BLaER1 (cell line): ENCODE data around the gene BAG5.

Experiments used
- H3K27ac ChIP-seq: shearing (Covaris generic); formaldehyde crosslinking; 2 replicates; pipeline ENCODE4 v1.8.1; 2022
- H3K27me3 ChIP-seq: shearing (Covaris generic); formaldehyde crosslinking; 2 replicates; pipeline ENCODE4 v1.8.1; 2022
- H3K36me3 ChIP-seq: shearing (Covaris generic); formaldehyde crosslinking; 2 replicates; pipeline ENCODE4 v1.8.1; 2022
- H3K4me1 ChIP-seq: shearing (Covaris generic); formaldehyde crosslinking; 2 replicates; pipeline ENCODE4 v1.8.1; 2022
- H3K4me2 ChIP-seq: shearing (Covaris generic); formaldehyde crosslinking; 2 replicates; pipeline ENCODE4 v1.8.1; 2022
- H3K4me3 ChIP-seq: shearing (Covaris generic); formaldehyde crosslinking; 2 replicates; pipeline ENCODE4 v1.8.1; 2022
- H3K9ac ChIP-seq: shearing (Covaris generic); formaldehyde crosslinking; 2 replicates; pipeline ENCODE4 v1.8.1; 2022
- H3K9me3 ChIP-seq: shearing (Covaris generic); formaldehyde crosslinking; 2 replicates; pipeline ENCODE4 v1.8.1; 2022
- H4K20me1 ChIP-seq: shearing (Covaris generic); formaldehyde crosslinking; 2 replicates; pipeline ENCODE4 v1.8.1; 2022
- Cebpa-rat ChIP-seq: shearing (Covaris generic); IDR thresholded peaks from 2 replicates; pipeline ENCODE4 v1.8.1; 2022

BAG5 gene

DNA sequence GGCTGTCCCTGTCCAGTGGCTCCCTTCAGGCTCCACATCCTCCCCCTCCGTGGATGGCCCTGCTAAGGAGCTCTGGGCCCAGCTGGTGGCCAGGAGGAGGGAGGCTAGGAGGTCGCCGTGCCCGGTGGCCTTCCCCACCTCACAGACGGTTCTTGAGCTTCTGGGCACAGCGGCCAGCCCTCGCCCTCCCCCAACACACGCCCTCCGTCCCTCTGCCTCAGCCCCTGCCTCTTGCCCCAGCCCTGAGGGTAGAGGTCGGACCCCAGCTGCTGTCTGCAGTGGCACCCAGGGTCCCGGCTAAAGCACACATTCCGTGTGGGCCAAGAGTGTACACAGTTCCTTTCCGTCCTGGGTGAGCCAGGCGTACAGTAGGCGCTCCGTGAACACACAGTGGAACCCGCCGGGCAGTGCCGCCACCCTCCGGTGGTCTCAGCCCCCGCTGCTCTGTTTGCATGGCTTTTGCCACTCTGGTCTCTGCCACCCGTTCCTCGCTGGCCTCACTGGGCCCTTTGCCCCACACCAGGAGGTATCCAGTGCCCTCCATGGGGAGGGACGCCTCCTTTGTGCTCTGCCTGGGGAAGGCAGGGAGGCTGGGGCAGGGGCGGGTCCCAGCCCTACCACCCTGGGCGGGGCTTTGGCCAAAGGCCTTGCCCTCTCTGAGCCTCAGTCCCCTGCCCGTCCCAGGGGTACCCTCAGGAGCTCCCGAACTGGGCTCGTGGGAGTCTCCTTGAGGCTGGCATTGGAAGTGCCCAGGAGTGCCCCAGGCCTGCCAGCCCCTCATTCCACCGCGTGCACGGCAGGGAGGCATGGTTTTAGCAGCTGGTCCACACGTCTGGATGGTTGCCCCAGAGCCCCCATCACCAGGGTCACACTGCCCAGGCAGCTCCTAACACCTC, 20.5 kb downstream of the BAG5 start:
- Histone ChIP-seq H3K9me3 (no peaks in the 10 kb centered on the region), H3K27ac (peak overlapping the region; percentile 87), H3K27me3 (no peaks in the 10 kb centered on the region), H3K4me1 (peaks cover 91% of the 10 kb centered on the region), H4K20me1 (peaks cover 12% of the 10 kb centered on the region; the same call in 1 of the 2 replicates), H3K4me2 (peak overlapping the region; percentile 91), H3K9ac (peak overlapping the region; percentile 72), H3K36me3 (peaks cover 3% of the 10 kb centered on the region; the same call in 1 of the 2 replicates), H3K4me3 (peak overlapping the region; percentile 48; the same call in 1 of the 2 replicates)
- no peak for TF ChIP-seq Cebpa-rat

GRCh38 chr14:103540821-103541708, 21.4 kb downstream of the BAG5 start:
- Histone ChIP-seq H3K27me3 (no peaks in the 10 kb centered on the region), H3K27ac (peak overlapping the region; percentile 87), H4K20me1 (peaks cover 19% of the 10 kb centered on the region), H3K9ac (peak overlapping the region; percentile 72; the same call in 1 of the 2 replicates), H3K36me3 (peaks cover 11% of the 10 kb centered on the region), H3K4me1 (peaks cover 82% of the 10 kb centered on the region), H3K4me2 (peak overlapping the region; percentile 91), H3K4me3 (no peak overlapping the region), H3K9me3 (no peaks in the 10 kb centered on the region)
- no peak for TF ChIP-seq Cebpa-rat

DNA sequence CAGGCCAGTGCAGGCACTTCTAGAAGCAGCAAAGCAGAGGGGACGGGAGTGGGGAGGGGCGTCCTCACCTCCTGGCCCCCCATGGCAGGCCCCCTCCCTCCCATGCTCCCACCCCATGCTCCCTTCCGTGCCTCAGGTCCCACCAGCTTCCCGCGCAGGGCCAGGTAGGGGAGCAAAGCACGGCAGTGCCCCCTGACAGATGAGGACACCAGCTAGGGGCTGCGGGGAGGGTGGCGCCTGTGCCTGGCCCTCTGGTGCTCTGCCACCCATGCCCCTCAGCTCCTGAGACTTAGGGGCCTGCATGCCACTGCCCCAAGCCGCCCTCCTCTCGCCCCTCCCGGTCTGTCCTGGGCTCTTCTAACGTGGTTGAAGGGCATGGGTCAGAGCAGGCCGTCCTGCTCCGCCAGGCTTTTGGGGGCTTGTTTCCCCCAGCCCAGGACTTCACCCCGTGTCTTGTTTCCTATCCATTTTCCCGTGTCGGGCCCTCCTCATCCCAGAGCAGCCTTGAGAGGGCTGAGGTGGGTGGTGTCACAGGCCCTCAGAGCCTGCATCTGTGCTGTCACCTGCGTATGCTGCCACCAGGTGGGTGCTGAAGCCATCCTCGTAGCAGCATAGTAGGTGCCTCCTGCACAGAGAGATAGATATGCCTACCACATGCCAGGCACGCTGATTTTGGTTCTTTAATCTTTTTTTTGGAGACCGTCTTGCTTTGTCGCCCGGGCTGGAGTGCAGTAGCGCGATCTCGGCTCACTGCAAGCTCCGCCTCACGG, 23.2 kb downstream of the BAG5 start:
- Histone ChIP-seq H3K9me3 (no peaks in the 10 kb centered on the region), H3K9ac (0 out of 2 replicates have a peak overlapping the region, but pooled peaks have one; percentile 24), H3K4me3 (no peak overlapping the region), H3K4me1 (peaks cover 64% of the 10 kb centered on the region), H4K20me1 (peaks cover 37% of the 10 kb centered on the region), H3K27me3 (no peaks in the 10 kb centered on the region), H3K36me3 (peaks cover 30% of the 10 kb centered on the region), H3K27ac (0 out of 2 replicates have a peak overlapping the region, but pooled peaks have one; percentile 35), H3K4me2 (peak overlapping the region; percentile 91)
- no peak for TF ChIP-seq Cebpa-rat

GRCh38 chr14:103538291-103539055, 24.0 kb downstream of the BAG5 start:
- Histone ChIP-seq H3K9me3 (no peaks in the 10 kb centered on the region), H3K9ac (0 out of 2 replicates have a peak overlapping the region, but pooled peaks have one; percentile 24), H3K4me1 (peaks cover 56% of the 10 kb centered on the region), H3K4me3 (no peak overlapping the region), H3K27me3 (no peaks in the 10 kb centered on the region), H4K20me1 (peaks cover 45% of the 10 kb centered on the region), H3K27ac (peak overlapping the region; percentile 35; the same call in 1 of the 2 replicates), H3K36me3 (peaks cover 37% of the 10 kb centered on the region), H3K4me2 (peak overlapping the region; percentile 91)
- no peak for TF ChIP-seq Cebpa-rat

- H3K36me3 ChIP-seq: peaks cover 48% of the 10 kb centered on the region
- no peaks in the 10 kb centered on the region for H3K27me3 ChIP-seq
- no peak for TF ChIP-seq Cebpa-rat
- peaks cover 56% of the 10 kb centered on the region for H4K20me1 ChIP-seq
- no peaks in the 10 kb centered on the region for H3K9me3 ChIP-seq
- peaks cover 45% of the 10 kb centered on the region for H3K4me1 ChIP-seq
- no peak overlapping the region for H3K27ac ChIP-seq
- no peak overlapping the region for H3K4me3 ChIP-seq
- no peak overlapping the region for H3K9ac ChIP-seq
- H3K4me2 ChIP-seq: no peak overlapping the region
These were observed 25.1 kb downstream of the BAG5 start for GRCh38 chr14:103537175-103537990.

DNA sequence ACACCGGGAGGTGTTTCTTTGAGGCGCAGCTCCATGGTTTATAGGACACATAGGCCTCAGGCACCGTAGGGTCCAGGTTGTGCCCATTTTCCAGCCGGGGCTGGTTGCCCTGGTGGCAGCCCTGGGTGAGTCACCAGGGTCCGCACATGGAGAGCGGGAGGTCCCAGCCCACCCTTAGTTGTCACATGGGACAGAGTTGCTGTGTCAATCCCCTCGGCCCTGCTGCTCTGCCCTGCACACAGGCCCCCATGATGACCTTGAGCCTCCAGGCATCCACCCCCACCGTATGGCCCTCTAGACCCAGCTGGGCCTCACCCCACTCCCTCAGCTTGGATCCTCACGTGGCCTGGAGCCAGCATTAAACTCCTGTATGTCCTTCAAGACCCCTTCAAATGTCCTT, 25.8 kb downstream of the BAG5 start:
- Histone ChIP-seq H3K4me1 (peaks cover 40% of the 10 kb centered on the region), H3K36me3 (peaks cover 55% of the 10 kb centered on the region), H3K27me3 (no peaks in the 10 kb centered on the region), H3K9me3 (no peaks in the 10 kb centered on the region), H3K4me3 (no peak overlapping the region), H3K4me2 (no peak overlapping the region), H3K9ac (no peak overlapping the region), H4K20me1 (peaks cover 63% of the 10 kb centered on the region), H3K27ac (no peak overlapping the region)
- TF ChIP-seq Cebpa-rat: no peak

GRCh38 chr14:103535891-103536565, 26.4 kb downstream of the BAG5 start:
- Histone ChIP-seq H3K27ac (no peak overlapping the region), H3K4me1 (peaks cover 40% of the 10 kb centered on the region), H3K9me3 (no peaks in the 10 kb centered on the region), H4K20me1 (peaks cover 69% of the 10 kb centered on the region), H3K36me3 (peaks cover 62% of the 10 kb centered on the region), H3K4me3 (no peak overlapping the region), H3K9ac (no peak overlapping the region), H3K4me2 (no peak overlapping the region), H3K27me3 (no peaks in the 10 kb centered on the region)
- TF ChIP-seq Cebpa-rat: no peak
